ENCODE data around the gene IQCE. TPM values are rescaled to one million over a fixed set of nuclear protein-coding genes. Genes with fewer than 3 reads are reported as not detected.

IQCE gene
- total and polyA plus RNA-seq, 2 experiments from 2014 or later: 18.0 to 41.4 TPM

DNA sequence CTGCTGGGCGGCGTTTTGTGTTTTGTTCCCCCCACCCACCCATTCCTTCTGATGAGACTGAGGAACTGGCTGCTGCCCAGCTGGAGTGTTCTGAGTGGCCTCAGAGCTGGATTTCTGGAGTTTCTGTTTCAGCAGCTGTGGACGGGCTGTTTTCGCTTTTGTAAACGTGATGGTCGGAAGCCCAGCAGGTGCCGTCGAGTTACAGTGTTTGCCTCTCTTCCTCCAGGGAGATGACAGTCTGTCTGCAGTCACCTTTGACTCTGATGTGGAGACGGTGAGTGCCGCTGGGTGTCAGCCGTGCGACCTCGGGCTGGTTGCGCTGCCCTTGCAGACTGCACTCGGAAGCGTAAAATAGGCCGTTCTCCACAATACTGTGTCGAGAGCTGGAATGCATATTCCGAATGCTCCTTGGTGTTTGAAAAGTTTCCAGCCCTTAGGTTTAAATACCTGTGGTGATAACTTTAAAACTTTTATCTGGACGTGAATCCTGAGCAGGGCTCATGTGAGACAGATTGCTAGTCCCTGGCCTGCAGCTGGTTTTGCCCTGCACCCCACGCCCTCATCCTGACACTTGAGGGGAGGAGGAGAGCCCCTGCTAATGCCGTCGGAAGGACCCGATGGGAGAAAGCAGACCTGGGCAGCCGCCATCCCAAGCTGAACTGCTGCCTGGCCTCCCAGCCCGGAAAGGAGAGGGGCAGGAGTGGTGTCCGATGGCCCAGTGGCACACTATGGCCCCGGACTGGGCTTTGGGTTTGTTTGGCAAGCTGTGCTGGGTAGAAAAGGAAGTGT, 8.3 kb downstream of the IQCE start:
- TF ChIP-seq CTCF (IDR thresholded peaks at IDR 0.05; ENCODE audit: low read depth, low read length): no peak
- Histone ChIP-seq H3K9me3 (ENCODE audit: low read depth) (no peaks in the 10 kb centered on the region), H3K36me3 (no peaks in the 10 kb centered on the region), H3K27ac (peak overlapping the region; percentile 77), H3K4me3 (no peak overlapping the region), H3K4me1 (ENCODE audit: low read depth) (peaks cover 15% of the 10 kb centered on the region), H3K27me3 (no peaks in the 10 kb centered on the region)
- peak in 1 of 2 donors; percentile 34 for DNase-seq (ENCODE audit: low read depth in 1 of 2, low spot score in 1 of 2)

DNA sequence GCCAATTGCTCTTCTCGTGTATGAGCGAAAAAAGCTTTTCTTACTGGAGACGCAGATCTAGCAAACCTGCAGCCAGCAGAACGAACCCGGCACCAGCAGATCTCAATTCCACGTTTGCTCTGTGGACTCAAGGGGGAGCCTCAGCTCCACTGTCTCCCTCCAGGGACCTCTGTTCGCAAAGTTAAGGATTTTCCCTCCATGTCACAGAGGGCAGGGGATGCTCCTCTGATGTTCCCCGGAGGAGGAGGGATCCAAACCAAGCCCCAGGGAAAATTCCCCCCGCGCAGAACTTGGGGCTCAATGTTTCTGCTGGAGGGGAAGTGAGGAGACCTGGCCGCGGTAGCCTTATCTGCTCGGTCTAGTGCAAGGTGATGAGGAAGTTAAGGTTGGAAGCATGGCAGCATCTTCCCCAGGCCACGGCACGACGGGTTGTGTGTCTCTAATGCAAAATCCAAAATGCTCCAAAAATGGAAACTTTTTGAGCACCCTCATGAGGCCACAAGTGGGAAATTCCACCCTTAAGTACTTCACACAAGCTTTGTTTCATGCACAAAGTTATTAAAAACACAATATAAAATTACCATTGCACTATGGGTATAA, 9.0 kb downstream of the IQCE start:
- H3K36me3 ChIP-seq: no peaks in the 10 kb centered on the region
- no peaks in the 10 kb centered on the region for H3K27me3 ChIP-seq
- no peak overlapping the region for H3K4me3 ChIP-seq
- DNase-seq (ENCODE audit: low read depth in 1 of 2, low spot score in 1 of 2): peak; percentile 55 to 57
- TF ChIP-seq CTCF (IDR thresholded peaks at IDR 0.05; ENCODE audit: low read depth, low read length): peak; percentile 58
- H3K27ac ChIP-seq: peak overlapping the region; percentile 77
- peaks cover 15% of the 10 kb centered on the region for H3K4me1 ChIP-seq (ENCODE audit: low read depth)
- no peaks in the 10 kb centered on the region for H3K9me3 ChIP-seq (ENCODE audit: low read depth)

DNA sequence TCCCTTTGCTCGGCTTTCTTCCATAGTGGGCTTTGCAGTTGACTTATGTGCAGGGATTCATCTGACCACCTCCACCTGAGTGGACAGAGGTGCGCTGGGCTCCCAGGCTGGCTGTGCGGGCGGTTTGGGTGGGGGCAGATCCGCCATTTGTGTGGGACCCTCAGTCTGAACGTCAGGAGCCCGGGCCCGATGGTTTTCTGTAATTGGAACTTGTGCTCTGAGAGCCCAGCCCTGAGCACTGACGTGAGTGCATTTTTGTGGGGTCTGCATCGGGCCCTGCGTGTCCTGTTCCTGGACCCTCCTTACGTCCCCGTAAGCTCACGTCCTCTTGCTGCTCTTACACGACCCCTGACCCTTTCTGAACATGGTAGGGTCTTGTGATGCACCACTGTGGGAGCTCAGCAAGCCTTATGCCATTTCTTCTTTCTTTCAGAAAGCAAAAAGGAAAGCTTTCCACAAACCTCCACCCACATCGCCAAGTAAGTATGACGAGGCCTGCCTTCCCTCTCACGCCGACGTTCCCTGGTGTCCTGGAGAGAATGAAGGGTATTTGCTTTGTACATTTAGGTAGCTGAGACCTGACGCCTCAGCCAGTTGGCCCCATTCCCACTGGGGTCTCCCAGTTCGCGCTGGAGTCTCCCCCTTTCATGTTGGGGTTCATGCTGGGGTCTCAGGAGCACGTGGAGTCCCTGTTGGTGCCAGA, 9.9 kb downstream of the IQCE start:
- Histone ChIP-seq H3K27me3 (no peaks in the 10 kb centered on the region), H3K36me3 (no peaks in the 10 kb centered on the region), H3K9me3 (ENCODE audit: low read depth) (no peaks in the 10 kb centered on the region), H3K27ac (no peak overlapping the region), H3K4me1 (ENCODE audit: low read depth) (peaks cover 15% of the 10 kb centered on the region), H3K4me3 (no peak overlapping the region)
- no peak for DNase-seq (ENCODE audit: low read depth in 1 of 2, low spot score in 1 of 2)
- TF ChIP-seq CTCF (IDR thresholded peaks at IDR 0.05; ENCODE audit: low read depth, low read length): no peak

GRCh38 chr7:2569421-2569820, 10.6 kb downstream of the IQCE start:
- no peaks in the 10 kb centered on the region for H3K9me3 ChIP-seq (ENCODE audit: low read depth)
- H3K4me1 ChIP-seq (ENCODE audit: low read depth): peaks cover 15% of the 10 kb centered on the region
- no peak overlapping the region for H3K4me3 ChIP-seq
- H3K36me3 ChIP-seq: peaks cover 4% of the 10 kb centered on the region
- no peak for TF ChIP-seq CTCF (IDR thresholded peaks at IDR 0.05; ENCODE audit: low read depth, low read length)
- H3K27me3 ChIP-seq: no peaks in the 10 kb centered on the region
- no peak overlapping the region for H3K27ac ChIP-seq
- DNase-seq (ENCODE audit: low read depth in 1 of 2, low spot score in 1 of 2): no peak

DNA sequence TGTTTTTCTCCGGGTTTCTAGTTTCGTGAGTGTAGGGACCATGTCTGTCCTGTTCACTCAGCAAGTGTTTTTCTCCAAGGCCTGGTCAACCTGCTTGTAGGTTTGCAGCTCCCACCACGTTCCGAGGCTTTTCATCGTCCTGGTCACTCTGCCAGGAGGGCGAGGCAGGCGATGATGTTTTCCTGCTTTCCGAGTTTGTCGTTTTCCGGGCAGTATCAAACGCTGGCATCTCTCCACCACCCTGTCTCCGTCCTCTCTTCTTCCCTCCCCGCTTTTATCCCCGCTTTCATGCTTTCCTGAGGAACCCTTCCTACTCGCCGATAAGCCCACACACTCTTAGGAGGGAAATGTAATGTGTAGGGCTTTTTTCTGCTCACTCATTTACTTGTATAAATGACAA, 11.2 kb downstream of the IQCE start:
- H3K27ac ChIP-seq: no peak overlapping the region
- H3K4me1 ChIP-seq (ENCODE audit: low read depth): peaks cover 15% of the 10 kb centered on the region
- peaks cover 8% of the 10 kb centered on the region for H3K36me3 ChIP-seq
- H3K27me3 ChIP-seq: no peaks in the 10 kb centered on the region
- DNase-seq (ENCODE audit: low read depth in 1 of 2, low spot score in 1 of 2): no peak
- no peak for TF ChIP-seq CTCF (IDR thresholded peaks at IDR 0.05; ENCODE audit: low read depth, low read length)
- H3K9me3 ChIP-seq (ENCODE audit: low read depth): no peaks in the 10 kb centered on the region
- no peak overlapping the region for H3K4me3 ChIP-seq

Data from cardiac muscle cell (in vitro differentiated cells and primary cell).